ENCODE measurements around the gene CCN5. TPM values are rescaled to one million over a fixed set of nuclear protein-coding genes. Genes with fewer than 3 reads are reported as not detected.

CCN5 gene
- total and polyA plus RNA-seq, 2 experiments from 2014 or later: 0.20 TPM; not detected in 1

GRCh38 chr20:44769481-44769863 lies 54.3 kb downstream of the CCN5 start:
- Histone ChIP-seq H3K9me3 (ENCODE audit: low read depth) (no peaks in the 10 kb centered on the region), H3K36me3 (no peaks in the 10 kb centered on the region), H3K4me3 (no peak overlapping the region), H3K27ac (no peak overlapping the region), H3K4me1 (ENCODE audit: low read depth) (no peaks in the 10 kb centered on the region), H3K27me3 (no peaks in the 10 kb centered on the region)
- DNase-seq (ENCODE audit: low read depth in 1 of 2, low spot score in 1 of 2): no peak
- TF ChIP-seq CTCF (IDR thresholded peaks at IDR 0.05; ENCODE audit: low read depth, low read length): no peak

GRCh38 chr20:44770484-44771171 lies 55.5 kb downstream of the CCN5 start:
- TF ChIP-seq CTCF (IDR thresholded peaks at IDR 0.05; ENCODE audit: low read depth, low read length): no peak
- H3K4me3 ChIP-seq: no peak overlapping the region
- H3K36me3 ChIP-seq: no peaks in the 10 kb centered on the region
- H3K9me3 ChIP-seq (ENCODE audit: low read depth): no peaks in the 10 kb centered on the region
- H3K4me1 ChIP-seq (ENCODE audit: low read depth): no peaks in the 10 kb centered on the region
- H3K27ac ChIP-seq: no peak overlapping the region
- H3K27me3 ChIP-seq: no peaks in the 10 kb centered on the region
- DNase-seq (ENCODE audit: low read depth in 1 of 2, low spot score in 1 of 2): peak in 1 of 2 donors; percentile 14

- DNase-seq (ENCODE audit: low read depth in 1 of 2, low spot score in 1 of 2): no peak
- no peaks in the 10 kb centered on the region for H3K4me1 ChIP-seq (ENCODE audit: low read depth)
- no peaks in the 10 kb centered on the region for H3K36me3 ChIP-seq
- TF ChIP-seq CTCF (IDR thresholded peaks at IDR 0.05; ENCODE audit: low read depth, low read length): no peak
- H3K27ac ChIP-seq: no peak overlapping the region
- no peak overlapping the region for H3K4me3 ChIP-seq
- H3K9me3 ChIP-seq (ENCODE audit: low read depth): no peaks in the 10 kb centered on the region
- no peaks in the 10 kb centered on the region for H3K27me3 ChIP-seq
Measured at GRCh38 chr20:44771172-44771535, 56.0 kb downstream of the CCN5 start.

- Histone ChIP-seq H3K9me3 (ENCODE audit: low read depth) (no peaks in the 10 kb centered on the region), H3K27me3 (no peaks in the 10 kb centered on the region), H3K27ac (no peak overlapping the region), H3K4me1 (ENCODE audit: low read depth) (no peaks in the 10 kb centered on the region), H3K36me3 (no peaks in the 10 kb centered on the region), H3K4me3 (no peak overlapping the region)
- no peak for DNase-seq (ENCODE audit: low read depth in 1 of 2, low spot score in 1 of 2)
- no peak for TF ChIP-seq CTCF (IDR thresholded peaks at IDR 0.05; ENCODE audit: low read depth, low read length)
Measured at GRCh38 chr20:44772636-44773035, 57.5 kb downstream of the CCN5 start.

- TF ChIP-seq CTCF (IDR thresholded peaks at IDR 0.05; ENCODE audit: low read depth, low read length): no peak
- Histone ChIP-seq H3K4me1 (ENCODE audit: low read depth) (no peaks in the 10 kb centered on the region), H3K4me3 (no peak overlapping the region), H3K9me3 (ENCODE audit: low read depth) (no peaks in the 10 kb centered on the region), H3K27ac (no peak overlapping the region), H3K36me3 (no peaks in the 10 kb centered on the region), H3K27me3 (no peaks in the 10 kb centered on the region)
- DNase-seq (ENCODE audit: low read depth in 1 of 2, low spot score in 1 of 2): no peak
Measured at GRCh38 chr20:44773070-44773829, 58.1 kb downstream of the CCN5 start.
